ENCODE results near the gene CCER1.

The CCER1 gene

GRCh38 chr12:90920222-90920621 is 34.8 kb downstream of the CCER1 start:
- no peak for DNase-seq (ENCODE audit: low spot score)

- no peak for DNase-seq (ENCODE audit: low spot score)
Observed at GRCh38 chr12:90917431-90917830, 37.5 kb downstream of the CCER1 start.

- no peak for DNase-seq (ENCODE audit: low spot score)
Observed at GRCh38 chr12:90916516-90916915, 38.5 kb downstream of the CCER1 start.

- DNase-seq (ENCODE audit: low spot score), result no peak
Observed at GRCh38 chr12:90915353-90915752, 39.6 kb downstream of the CCER1 start.

- DNase-seq (ENCODE audit: low spot score), result no peak
Observed at GRCh38 chr12:90910958-90911357, 44.0 kb downstream of the CCER1 start.

GRCh38 chr12:90909069-90909770 is 45.8 kb downstream of the CCER1 start:
- peak; percentile 51 for DNase-seq (ENCODE audit: low spot score)

GRCh38 chr12:90908465-90908864 is 46.5 kb downstream of the CCER1 start:
- DNase-seq (ENCODE audit: low spot score), result peak; percentile 12

- DNase-seq (ENCODE audit: low spot score), result no peak
Observed at GRCh38 chr12:90905691-90906370, 49.1 kb downstream of the CCER1 start.

- DNase-seq (ENCODE audit: low spot score), result no peak
Observed at GRCh38 chr12:90902596-90902995, 52.4 kb downstream of the CCER1 start.
